ENCODE results near the gene SMAD3.

The SMAD3 gene

GRCh38 chr15:67125589-67126502 lies 60.4 kb downstream of the SMAD3 start:
- no peak for DNase-seq (ENCODE audit: low read depth, low spot score)

GRCh38 chr15:67126551-67127330 lies 61.3 kb downstream of the SMAD3 start:
- no peak for DNase-seq (ENCODE audit: low read depth, low spot score)

GRCh38 chr15:67127331-67127664 lies 61.9 kb downstream of the SMAD3 start:
- no peak for DNase-seq (ENCODE audit: low read depth, low spot score)

- DNase-seq (ENCODE audit: low read depth, low spot score): no peak
These were observed 62.6 kb downstream of the SMAD3 start for GRCh38 chr15:67127965-67128364.

- DNase-seq (ENCODE audit: low read depth, low spot score): no peak
These were observed 64.8 kb downstream of the SMAD3 start for GRCh38 chr15:67130166-67130565.

GRCh38 chr15:67130673-67131601 lies 65.5 kb downstream of the SMAD3 start:
- no peak for DNase-seq (ENCODE audit: low read depth, low spot score)

GRCh38 chr15:67132276-67132675 lies 66.9 kb downstream of the SMAD3 start:
- DNase-seq (ENCODE audit: low read depth, low spot score): no peak

- no peak for DNase-seq (ENCODE audit: low read depth, low spot score)
These were observed 67.6 kb downstream of the SMAD3 start for GRCh38 chr15:67133026-67133425.

- no peak for DNase-seq (ENCODE audit: low read depth, low spot score)
These were observed 68.3 kb downstream of the SMAD3 start for GRCh38 chr15:67133738-67134066.

- DNase-seq (ENCODE audit: low read depth, low spot score): peak; percentile 40
These were observed 68.9 kb downstream of the SMAD3 start for GRCh38 chr15:67134067-67134838.

GRCh38 chr15:67134871-67135492 lies 69.6 kb downstream of the SMAD3 start:
- no peak for DNase-seq (ENCODE audit: low read depth, low spot score)

GRCh38 chr15:67135494-67135893 lies 70.1 kb downstream of the SMAD3 start:
- DNase-seq (ENCODE audit: low read depth, low spot score): no peak

GRCh38 chr15:67136802-67137201 lies 71.4 kb downstream of the SMAD3 start:
- no peak for DNase-seq (ENCODE audit: low read depth, low spot score)

- DNase-seq (ENCODE audit: low read depth, low spot score): no peak
These were observed 71.9 kb downstream of the SMAD3 start for GRCh38 chr15:67137319-67137718.

- DNase-seq (ENCODE audit: low read depth, low spot score): no peak
These were observed 72.8 kb downstream of the SMAD3 start for GRCh38 chr15:67137951-67138848.

- DNase-seq (ENCODE audit: low read depth, low spot score): no peak
These were observed 73.8 kb downstream of the SMAD3 start for GRCh38 chr15:67138891-67139855.

- no peak for DNase-seq (ENCODE audit: low read depth, low spot score)
These were observed 74.9 kb downstream of the SMAD3 start for GRCh38 chr15:67140078-67140833.
